SK-N-SH treated with all-trans-retinoic acid at 6 μM for 48 hours (cell line): ENCODE results near the gene DAB2IP.

ENCODE experiments used
- ATAC-seq: fragments of 200-7000 bp; cut with Tn5 transposase; 3 replicates; pipeline ENCODE4 v1.9.1; 2020; ENCODE audit warnings: mild to moderate bottlenecking, moderate library complexity
- ARNTL ChIP-seq: fragments of 450-650 bp; formaldehyde crosslinking; IDR thresholded peaks from 2 replicates; pipeline ENCODE4 v1.5.0; 2020; ENCODE audit warnings: low read depth, mild to moderate bottlenecking, moderate library complexity, borderline replicate concordance
- BACH2 ChIP-seq: fragments of 250-450 bp; sonication (Bioruptor Pico); IDR thresholded peaks from 2 replicates; pipeline ENCODE4 v1.9.0; 2021; ENCODE audit warnings: mild to moderate bottlenecking, borderline replicate concordance
- CSDC2 ChIP-seq: fragments of 250-450 bp; sonication (Bioruptor Pico); IDR thresholded peaks from 2 replicates; pipeline ENCODE4 v1.5.0; 2020; ENCODE audit warnings: mild to moderate bottlenecking, moderate library complexity
- ESRRG ChIP-seq: fragments of 250-450 bp; sonication (Bioruptor Pico); IDR thresholded peaks from 2 replicates; pipeline ENCODE4 v1.6.1; 2021; ENCODE audit warnings: mild to moderate bottlenecking
- GLIS3 ChIP-seq: fragments of 250-450 bp; sonication (Bioruptor Pico); IDR thresholded peaks from 2 replicates; pipeline ENCODE4 v1.5.0; 2020; ENCODE audit warnings: mild to moderate bottlenecking, moderate library complexity
- ISL1 ChIP-seq: fragments of 250-450 bp; sonication (Bioruptor Pico); IDR thresholded peaks from 2 replicates; pipeline ENCODE4 v2.1.2; 2022; ENCODE audit warnings: mild to moderate bottlenecking, moderate library complexity
- OSR1 ChIP-seq: fragments of 250-450 bp; sonication (Bioruptor Pico); IDR thresholded peaks from 2 replicates; pipeline ENCODE4 v1.8.0; 2022; ENCODE audit warnings: moderate library complexity, mild to moderate bottlenecking, inconsistent platforms
- PPARA ChIP-seq: fragments of 250-450 bp; sonication (Bioruptor Pico); IDR thresholded peaks from 2 replicates; pipeline ENCODE4 v1.5.0; 2020; ENCODE audit warnings: mild to moderate bottlenecking, borderline replicate concordance
- RARB ChIP-seq: fragments of 250-450 bp; sonication (Bioruptor Pico); IDR thresholded peaks from 2 replicates; pipeline ENCODE4 v1.8.0; 2021; ENCODE audit warnings: mild to moderate bottlenecking, moderate library complexity
- SNAI2 ChIP-seq: fragments of 250-450 bp; sonication (Bioruptor Pico); IDR thresholded peaks from 2 replicates; pipeline ENCODE4 v1.5.0; 2020; ENCODE audit warnings: mild to moderate bottlenecking, moderate library complexity
- TCF4 ChIP-seq: fragments of 250-450 bp; sonication (Bioruptor Pico); IDR thresholded peaks from 2 replicates; pipeline ENCODE4 v1.8.0; 2021; ENCODE audit warnings: mild to moderate bottlenecking, moderate library complexity, borderline replicate concordance
- ZC3H10 ChIP-seq: fragments of 250-450 bp; sonication (Bioruptor Pico); IDR thresholded peaks from 2 replicates; pipeline ENCODE4 v1.5.1; 2021; ENCODE audit warnings: mild to moderate bottlenecking, moderate library complexity
- ZFP3 ChIP-seq: fragments of 250-450 bp; sonication (Bioruptor Pico); IDR thresholded peaks from 2 replicates; pipeline ENCODE4 v1.5.0; 2020; ENCODE audit warnings: mild to moderate bottlenecking, moderate library complexity
- ZNF565 ChIP-seq: fragments of 450-650 bp; formaldehyde crosslinking; conservative IDR thresholded peaks from 2 replicates; pipeline ENCODE4 v1.5.0; 2020; ENCODE audit warnings: low read depth, mild to moderate bottlenecking, moderate library complexity
- ZNF70 ChIP-seq: fragments of 450-650 bp; formaldehyde crosslinking; IDR thresholded peaks from 2 replicates; pipeline ENCODE4 v1.5.0; 2020; ENCODE audit warnings: mild to moderate bottlenecking, moderate library complexity
- ZNF8 ChIP-seq: fragments of 450-650 bp; formaldehyde crosslinking; IDR thresholded peaks from 2 replicates; pipeline ENCODE4 v1.5.0; 2020; ENCODE audit warnings: mild to moderate bottlenecking, moderate library complexity
- TF ChIP-seq, protein P1 (sequence below): fragments of 250-450 bp; sonication (Bioruptor Pico); IDR thresholded peaks from 2 replicates; pipeline ENCODE4 v1.8.0; 2020; ENCODE audit warnings: mild to moderate bottlenecking, moderate library complexity, borderline replicate concordance
- TF ChIP-seq, protein P2 (sequence below): fragments of 250-450 bp; sonication (Bioruptor Pico); IDR thresholded peaks from 2 replicates; pipeline ENCODE4 v1.5.1; 2021; ENCODE audit warnings: mild to moderate bottlenecking, moderate library complexity
- TF ChIP-seq, protein P3 (sequence below): fragments of 250-450 bp; sonication (Bioruptor Pico); IDR thresholded peaks from 2 replicates; pipeline ENCODE4 v1.5.1; 2020; ENCODE audit warnings: low read depth, mild to moderate bottlenecking, moderate library complexity
- TF ChIP-seq, protein P4 (sequence below): fragments of 250-450 bp; sonication (Bioruptor Pico); IDR thresholded peaks from 2 replicates; pipeline ENCODE4 v1.5.0; 2020; ENCODE audit warnings: mild to moderate bottlenecking, moderate library complexity

The DAB2IP gene

DNA sequence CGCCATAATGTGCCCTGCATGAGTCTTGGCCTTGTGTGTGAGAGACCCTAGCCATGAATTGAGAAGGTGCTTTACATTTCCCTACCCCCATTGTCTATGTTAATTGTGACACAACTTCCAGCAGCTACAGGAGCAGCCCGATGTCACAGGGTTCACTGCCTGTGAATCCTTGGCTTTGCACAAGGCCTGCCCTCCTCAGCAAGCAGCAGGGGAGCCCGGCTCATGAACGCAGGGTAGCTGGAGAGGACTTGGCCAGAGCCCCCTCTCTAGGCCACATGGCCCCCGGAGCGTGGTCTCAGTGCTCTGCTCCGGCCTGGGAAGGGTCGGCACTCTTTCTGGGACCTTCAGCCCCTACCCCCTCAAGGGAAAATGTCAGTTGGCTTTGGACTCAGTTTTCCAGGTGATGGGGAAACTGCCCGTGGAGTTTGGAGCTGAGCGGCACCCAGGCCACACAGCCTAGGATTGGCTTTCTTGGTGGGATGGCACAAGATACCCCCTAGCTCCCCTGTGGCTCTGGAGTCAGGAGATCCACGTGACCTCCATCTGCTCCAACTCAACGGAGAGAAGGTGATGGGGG is 160.8 kb downstream of the DAB2IP start:
- no peak for ATAC-seq
- TF ChIP-seq PPARA (CRISPR knock-in tag) = no peak
- no peak for TF ChIP-seq TCF4 (CRISPR knock-in tag)
- TF ChIP-seq RARB (CRISPR knock-in tag) = no peak
- no peak for TF ChIP-seq OSR1 (CRISPR knock-in tag)
- no peak for TF ChIP-seq GLIS3 (CRISPR knock-in tag)
- TF ChIP-seq, protein P1, sequence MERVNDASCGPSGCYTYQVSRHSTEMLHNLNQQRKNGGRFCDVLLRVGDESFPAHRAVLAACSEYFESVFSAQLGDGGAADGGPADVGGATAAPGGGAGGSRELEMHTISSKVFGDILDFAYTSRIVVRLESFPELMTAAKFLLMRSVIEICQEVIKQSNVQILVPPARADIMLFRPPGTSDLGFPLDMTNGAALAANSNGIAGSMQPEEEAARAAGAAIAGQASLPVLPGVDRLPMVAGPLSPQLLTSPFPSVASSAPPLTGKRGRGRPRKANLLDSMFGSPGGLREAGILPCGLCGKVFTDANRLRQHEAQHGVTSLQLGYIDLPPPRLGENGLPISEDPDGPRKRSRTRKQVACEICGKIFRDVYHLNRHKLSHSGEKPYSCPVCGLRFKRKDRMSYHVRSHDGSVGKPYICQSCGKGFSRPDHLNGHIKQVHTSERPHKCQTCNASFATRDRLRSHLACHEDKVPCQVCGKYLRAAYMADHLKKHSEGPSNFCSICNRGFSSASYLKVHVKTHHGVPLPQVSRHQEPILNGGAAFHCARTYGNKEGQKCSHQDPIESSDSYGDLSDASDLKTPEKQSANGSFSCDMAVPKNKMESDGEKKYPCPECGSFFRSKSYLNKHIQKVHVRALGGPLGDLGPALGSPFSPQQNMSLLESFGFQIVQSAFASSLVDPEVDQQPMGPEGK (CRISPR knock-in tag) = no peak
- TF ChIP-seq ZFP3 (CRISPR knock-in tag) = no peak
- no peak for TF ChIP-seq ZNF565 (CRISPR knock-in tag)
- no peak for TF ChIP-seq ZNF8 (CRISPR knock-in tag)
- TF ChIP-seq, protein P2, sequence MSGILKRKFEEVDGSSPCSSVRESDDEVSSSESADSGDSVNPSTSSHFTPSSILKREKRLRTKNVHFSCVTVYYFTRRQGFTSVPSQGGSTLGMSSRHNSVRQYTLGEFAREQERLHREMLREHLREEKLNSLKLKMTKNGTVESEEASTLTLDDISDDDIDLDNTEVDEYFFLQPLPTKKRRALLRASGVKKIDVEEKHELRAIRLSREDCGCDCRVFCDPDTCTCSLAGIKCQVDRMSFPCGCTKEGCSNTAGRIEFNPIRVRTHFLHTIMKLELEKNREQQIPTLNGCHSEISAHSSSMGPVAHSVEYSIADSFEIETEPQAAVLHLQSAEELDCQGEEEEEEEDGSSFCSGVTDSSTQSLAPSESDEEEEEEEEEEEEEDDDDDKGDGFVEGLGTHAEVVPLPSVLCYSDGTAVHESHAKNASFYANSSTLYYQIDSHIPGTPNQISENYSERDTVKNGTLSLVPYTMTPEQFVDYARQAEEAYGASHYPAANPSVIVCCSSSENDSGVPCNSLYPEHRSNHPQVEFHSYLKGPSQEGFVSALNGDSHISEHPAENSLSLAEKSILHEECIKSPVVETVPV (CRISPR knock-in tag) = no peak
- no peak for TF ChIP-seq ZC3H10 (CRISPR knock-in tag)
- no peak for TF ChIP-seq ARNTL (CRISPR knock-in tag)
- TF ChIP-seq ESRRG (CRISPR knock-in tag) = no peak
- TF ChIP-seq SNAI2 (CRISPR knock-in tag) = no peak
- no peak for TF ChIP-seq ISL1 (CRISPR knock-in tag)

DNA sequence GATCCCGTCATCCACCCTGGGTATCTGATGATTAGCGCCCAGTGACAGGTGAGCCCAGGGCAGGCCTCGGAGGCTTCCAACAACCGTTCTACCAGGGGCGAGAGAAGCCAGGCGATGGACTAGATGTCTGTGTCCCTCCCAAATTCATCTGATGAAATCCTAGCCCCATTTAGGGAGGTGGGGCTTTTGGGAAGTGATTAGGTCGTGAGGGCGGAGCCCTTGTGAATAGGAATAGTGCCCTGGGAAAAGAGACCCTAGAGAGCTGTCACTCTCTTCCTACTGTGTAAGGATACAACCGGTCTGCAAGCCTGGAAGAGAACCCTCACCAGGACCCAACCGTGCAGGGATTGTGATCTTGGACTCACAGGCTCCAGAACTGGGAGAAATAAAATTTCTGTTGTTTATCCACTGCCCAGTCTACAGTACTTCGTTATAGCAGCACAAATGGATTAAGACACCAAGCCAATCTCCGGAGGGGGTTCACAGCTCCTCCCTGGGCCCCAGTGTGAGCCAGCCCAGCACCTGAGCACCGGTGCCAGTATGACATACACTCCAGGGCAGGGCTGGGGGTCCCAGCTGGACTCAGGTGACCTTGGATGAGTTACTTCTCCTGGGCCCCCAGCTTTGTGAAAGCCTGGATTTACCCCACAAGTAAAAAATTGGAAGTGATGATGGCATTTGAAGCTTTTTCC is 162.2 kb downstream of the DAB2IP start:
- ATAC-seq = no peak
- TF ChIP-seq BACH2 (no peak), PPARA (CRISPR knock-in tag) (no peak), ZC3H10 (CRISPR knock-in tag) (no peak), ZNF8 (CRISPR knock-in tag) (no peak), ARNTL (CRISPR knock-in tag) (no peak), OSR1 (CRISPR knock-in tag) (no peak)
- TF ChIP-seq, protein P3, sequence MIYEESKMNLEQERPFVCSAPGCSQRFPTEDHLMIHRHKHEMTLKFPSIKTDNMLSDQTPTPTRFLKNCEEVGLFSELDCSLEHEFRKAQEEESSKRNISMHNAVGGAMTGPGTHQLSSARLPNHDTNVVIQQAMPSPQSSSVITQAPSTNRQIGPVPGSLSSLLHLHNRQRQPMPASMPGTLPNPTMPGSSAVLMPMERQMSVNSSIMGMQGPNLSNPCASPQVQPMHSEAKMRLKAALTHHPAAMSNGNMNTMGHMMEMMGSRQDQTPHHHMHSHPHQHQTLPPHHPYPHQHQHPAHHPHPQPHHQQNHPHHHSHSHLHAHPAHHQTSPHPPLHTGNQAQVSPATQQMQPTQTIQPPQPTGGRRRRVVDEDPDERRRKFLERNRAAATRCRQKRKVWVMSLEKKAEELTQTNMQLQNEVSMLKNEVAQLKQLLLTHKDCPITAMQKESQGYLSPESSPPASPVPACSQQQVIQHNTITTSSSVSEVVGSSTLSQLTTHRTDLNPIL (CRISPR knock-in tag) = no peak

DNA sequence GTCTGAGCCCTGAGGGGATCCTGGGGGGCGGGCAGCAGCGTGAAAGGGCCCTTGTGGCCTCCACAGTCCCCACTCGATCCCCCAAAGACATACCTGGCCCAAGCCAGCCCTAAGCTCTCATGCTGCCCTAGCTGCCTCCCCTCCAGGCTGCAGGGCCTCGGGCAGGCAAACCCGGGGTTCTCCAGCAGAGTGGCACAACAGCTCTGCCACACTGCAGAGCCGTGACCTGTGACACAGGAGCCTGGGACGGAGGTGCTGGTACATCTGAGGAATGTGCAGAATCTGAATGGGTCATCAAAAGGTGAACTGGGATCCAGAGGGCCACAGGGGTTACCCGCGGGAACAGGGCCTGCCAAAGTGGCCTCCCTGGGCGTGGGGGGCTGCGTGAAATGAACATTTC is 163.2 kb downstream of the DAB2IP start:
- ATAC-seq = no peak
- TF ChIP-seq ISL1 (CRISPR knock-in tag) (no peak), OSR1 (CRISPR knock-in tag) (no peak), ZNF70 (no peak), ZNF565 (CRISPR knock-in tag) (no peak), CSDC2 (CRISPR knock-in tag) (no peak), ZNF8 (CRISPR knock-in tag) (no peak)
- TF ChIP-seq, protein P4, sequence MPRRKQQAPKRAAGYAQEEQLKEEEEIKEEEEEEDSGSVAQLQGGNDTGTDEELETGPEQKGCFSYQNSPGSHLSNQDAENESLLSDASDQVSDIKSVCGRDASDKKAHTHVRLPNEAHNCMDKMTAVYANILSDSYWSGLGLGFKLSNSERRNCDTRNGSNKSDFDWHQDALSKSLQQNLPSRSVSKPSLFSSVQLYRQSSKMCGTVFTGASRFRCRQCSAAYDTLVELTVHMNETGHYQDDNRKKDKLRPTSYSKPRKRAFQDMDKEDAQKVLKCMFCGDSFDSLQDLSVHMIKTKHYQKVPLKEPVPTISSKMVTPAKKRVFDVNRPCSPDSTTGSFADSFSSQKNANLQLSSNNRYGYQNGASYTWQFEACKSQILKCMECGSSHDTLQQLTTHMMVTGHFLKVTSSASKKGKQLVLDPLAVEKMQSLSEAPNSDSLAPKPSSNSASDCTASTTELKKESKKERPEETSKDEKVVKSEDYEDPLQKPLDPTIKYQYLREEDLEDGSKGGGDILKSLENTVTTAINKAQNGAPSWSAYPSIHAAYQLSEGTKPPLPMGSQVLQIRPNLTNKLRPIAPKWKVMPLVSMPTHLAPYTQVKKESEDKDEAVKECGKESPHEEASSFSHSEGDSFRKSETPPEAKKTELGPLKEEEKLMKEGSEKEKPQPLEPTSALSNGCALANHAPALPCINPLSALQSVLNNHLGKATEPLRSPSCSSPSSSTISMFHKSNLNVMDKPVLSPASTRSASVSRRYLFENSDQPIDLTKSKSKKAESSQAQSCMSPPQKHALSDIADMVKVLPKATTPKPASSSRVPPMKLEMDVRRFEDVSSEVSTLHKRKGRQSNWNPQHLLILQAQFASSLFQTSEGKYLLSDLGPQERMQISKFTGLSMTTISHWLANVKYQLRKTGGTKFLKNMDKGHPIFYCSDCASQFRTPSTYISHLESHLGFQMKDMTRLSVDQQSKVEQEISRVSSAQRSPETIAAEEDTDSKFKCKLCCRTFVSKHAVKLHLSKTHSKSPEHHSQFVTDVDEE = no peak
- TF ChIP-seq, all 23 proteins: peak for 0

GRCh38 chr9:121815084-121815483 is 163.7 kb downstream of the DAB2IP start:
- TF ChIP-seq CSDC2 (CRISPR knock-in tag) = no peak
- TF ChIP-seq, all 23 proteins: peak for 0
- ATAC-seq = no peak
